Measurements from ENCODE around the gene SND1. TPM values are rescaled to one million over a fixed set of nuclear protein-coding genes. Genes with fewer than 3 reads are reported as not detected.
A peak's percentile ranks its signal among the peaks of the same experiment; 100 is the strongest.

SND1 gene
- total RNA-seq, 1 donor from 2014 or later = 232 TPM

DNA sequence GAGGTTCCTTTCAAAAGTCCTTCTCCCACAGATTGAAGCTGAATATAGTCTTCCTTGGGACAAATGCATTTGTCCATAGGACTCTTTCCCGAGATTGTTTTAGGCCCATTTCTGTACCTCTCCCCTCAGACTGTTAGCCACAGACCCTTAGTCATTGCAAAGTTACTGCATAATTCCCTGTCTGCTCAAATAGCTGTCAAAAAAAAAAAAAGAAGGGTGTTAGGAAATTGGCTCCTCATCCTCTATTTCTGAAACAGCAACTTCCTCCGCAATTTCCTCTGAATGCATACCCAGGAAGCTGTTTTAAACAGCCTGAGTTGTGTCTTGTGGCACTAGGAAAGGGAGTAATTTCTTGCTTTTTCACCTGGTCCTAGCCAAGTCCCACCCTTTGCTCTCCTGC is 373.8 kb downstream of the SND1 start:
- TF ChIP-seq, protein P1, sequence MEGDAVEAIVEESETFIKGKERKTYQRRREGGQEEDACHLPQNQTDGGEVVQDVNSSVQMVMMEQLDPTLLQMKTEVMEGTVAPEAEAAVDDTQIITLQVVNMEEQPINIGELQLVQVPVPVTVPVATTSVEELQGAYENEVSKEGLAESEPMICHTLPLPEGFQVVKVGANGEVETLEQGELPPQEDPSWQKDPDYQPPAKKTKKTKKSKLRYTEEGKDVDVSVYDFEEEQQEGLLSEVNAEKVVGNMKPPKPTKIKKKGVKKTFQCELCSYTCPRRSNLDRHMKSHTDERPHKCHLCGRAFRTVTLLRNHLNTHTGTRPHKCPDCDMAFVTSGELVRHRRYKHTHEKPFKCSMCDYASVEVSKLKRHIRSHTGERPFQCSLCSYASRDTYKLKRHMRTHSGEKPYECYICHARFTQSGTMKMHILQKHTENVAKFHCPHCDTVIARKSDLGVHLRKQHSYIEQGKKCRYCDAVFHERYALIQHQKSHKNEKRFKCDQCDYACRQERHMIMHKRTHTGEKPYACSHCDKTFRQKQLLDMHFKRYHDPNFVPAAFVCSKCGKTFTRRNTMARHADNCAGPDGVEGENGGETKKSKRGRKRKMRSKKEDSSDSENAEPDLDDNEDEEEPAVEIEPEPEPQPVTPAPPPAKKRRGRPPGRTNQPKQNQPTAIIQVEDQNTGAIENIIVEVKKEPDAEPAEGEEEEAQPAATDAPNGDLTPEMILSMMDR (IDR thresholded peaks at IDR 0.05; ENCODE audit: insufficient read depth, low read length, severe bottlenecking) = no peak
- DNase-seq (ENCODE audit: low read depth) (no peak), FAIRE-seq (no peak)

DNA sequence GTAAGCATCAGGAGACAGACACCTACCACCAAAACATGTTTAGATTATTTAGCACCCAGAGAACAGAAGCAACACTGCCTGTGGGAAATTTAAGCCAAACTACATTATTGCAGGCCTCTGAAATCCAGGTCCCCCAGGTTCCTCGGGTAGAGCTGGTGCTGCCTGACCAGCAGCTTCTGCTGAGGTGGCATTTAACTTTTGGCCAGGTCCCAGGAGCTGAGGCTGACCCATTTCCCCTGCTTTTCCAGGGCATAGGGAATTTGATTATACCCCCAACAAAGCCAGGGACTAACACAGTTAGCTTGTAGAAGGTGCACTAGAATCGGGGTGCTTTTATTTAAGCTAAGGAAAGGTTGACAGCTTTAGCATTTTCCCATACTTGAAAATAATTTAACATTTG is 374.6 kb downstream of the SND1 start:
- DNase-seq (ENCODE audit: low read depth) (no peak), FAIRE-seq (no peak)
- H3K36me3 ChIP-seq (ENCODE audit: control insufficient read depth, insufficient read depth, low read length) = peaks cover 1% of the 10 kb centered on the region
- no peaks in the 10 kb centered on the region for H3K27me3 ChIP-seq (ENCODE audit: control insufficient read depth, insufficient read depth, low read length)
- H3K4me3 ChIP-seq (ENCODE audit: low read depth, low read length) = no peak overlapping the region
- TF ChIP-seq, protein P1 (IDR thresholded peaks at IDR 0.05; ENCODE audit: insufficient read depth, low read length, severe bottlenecking) = no peak

More for the DNA sequence above, 373.8 kb downstream of the SND1 start:
- Histone ChIP-seq H3K36me3 (ENCODE audit: control insufficient read depth, insufficient read depth, low read length) (peaks cover 1% of the 10 kb centered on the region), H3K4me3 (ENCODE audit: low read depth, low read length) (no peak overlapping the region), H3K27me3 (ENCODE audit: control insufficient read depth, insufficient read depth, low read length) (no peaks in the 10 kb centered on the region)

DNA sequence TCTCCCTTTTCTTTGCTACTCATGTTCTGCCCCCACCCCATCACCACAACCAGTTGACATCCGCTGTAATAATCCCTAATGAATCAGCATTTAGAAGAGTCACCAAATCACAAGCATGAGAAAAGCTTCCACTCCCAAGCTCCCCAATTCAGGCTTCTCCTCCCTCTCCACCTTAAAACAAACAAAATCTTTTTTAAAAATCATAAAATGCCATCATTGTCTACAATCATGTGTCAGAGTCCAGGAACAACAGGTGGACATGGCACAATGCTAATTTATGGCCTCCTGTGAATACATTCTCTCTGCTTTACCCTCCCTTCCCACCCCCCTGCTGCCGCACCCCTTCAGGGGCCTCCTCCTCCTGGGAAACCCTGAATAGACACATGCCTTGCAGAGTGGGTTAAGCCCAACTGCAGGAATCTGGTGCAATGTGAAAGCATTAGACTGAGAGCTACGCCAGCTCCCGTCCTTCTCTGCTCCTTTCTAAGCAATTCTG is 375.5 kb downstream of the SND1 start:
- DNase-seq (ENCODE audit: low read depth) (no peak), FAIRE-seq (no peak)
- Histone ChIP-seq H3K4me3 (ENCODE audit: low read depth, low read length) (no peak overlapping the region), H3K36me3 (ENCODE audit: control insufficient read depth, insufficient read depth, low read length) (peaks cover 1% of the 10 kb centered on the region), H3K27me3 (ENCODE audit: control insufficient read depth, insufficient read depth, low read length) (no peaks in the 10 kb centered on the region)
- TF ChIP-seq, protein P1 (IDR thresholded peaks at IDR 0.05; ENCODE audit: insufficient read depth, low read length, severe bottlenecking) = no peak

DNA sequence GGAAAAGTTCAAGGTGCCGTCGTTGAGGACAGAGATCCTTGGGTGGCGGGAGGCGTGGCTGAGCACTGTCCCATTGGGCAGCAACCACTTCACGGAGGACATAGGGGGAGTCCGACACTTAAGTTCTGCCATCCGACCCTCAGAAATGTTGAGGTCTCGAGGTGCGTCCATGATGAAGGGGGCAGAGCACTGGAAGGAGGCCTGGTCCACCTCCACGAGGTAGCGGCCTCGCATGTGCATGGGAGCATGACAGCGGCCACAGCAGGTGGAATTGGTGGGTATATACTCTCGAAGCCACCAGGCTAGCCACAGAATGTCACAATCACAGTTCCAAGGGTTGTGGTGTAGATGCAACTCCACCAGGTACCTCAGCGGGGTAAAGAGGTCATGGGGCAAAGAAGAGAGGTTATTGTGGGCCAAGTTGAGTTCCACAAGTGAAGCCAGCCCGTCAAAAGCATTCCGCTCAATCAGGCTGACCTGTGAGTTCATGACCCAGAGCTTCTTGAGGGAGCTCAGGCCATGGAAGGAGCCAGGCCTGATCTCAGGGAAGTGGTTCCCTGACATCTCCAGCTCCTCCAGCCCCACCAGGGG is 377.5 kb downstream of the SND1 start:
- TF ChIP-seq, protein P1 (IDR thresholded peaks at IDR 0.05; ENCODE audit: insufficient read depth, low read length, severe bottlenecking) = no peak
- DNase-seq (ENCODE audit: low read depth) (no peak), FAIRE-seq (no peak)
- H3K27me3 ChIP-seq (ENCODE audit: control insufficient read depth, insufficient read depth, low read length) = no peaks in the 10 kb centered on the region
- H3K36me3 ChIP-seq (ENCODE audit: control insufficient read depth, insufficient read depth, low read length) = peaks cover 1% of the 10 kb centered on the region
- H3K4me3 ChIP-seq (ENCODE audit: low read depth, low read length) = no peak overlapping the region

- DNase-seq (ENCODE audit: low read depth) (no peak), FAIRE-seq (no peak)
- peak overlapping the region; percentile 42 for H3K4me3 ChIP-seq (ENCODE audit: low read depth, low read length)
- no peaks in the 10 kb centered on the region for H3K27me3 ChIP-seq (ENCODE audit: control insufficient read depth, insufficient read depth, low read length)
- peaks cover 1% of the 10 kb centered on the region for H3K36me3 ChIP-seq (ENCODE audit: control insufficient read depth, insufficient read depth, low read length)
- TF ChIP-seq, protein P1 (IDR thresholded peaks at IDR 0.05; ENCODE audit: insufficient read depth, low read length, severe bottlenecking) = no peak
Observed at GRCh38 chr7:128030263-128030653, 378.3 kb downstream of the SND1 start.

Data from bronchial epithelial cell (primary cell).